GM19452 (cell line): Measurements from ENCODE around the gene MTRF1.

ENCODE experiments used
- ATAC-seq: cut with Tn5 transposase; IDR thresholded peaks from one replicate; pipeline ENCODE4 v1.9.1; 2021; ENCODE audit not compliant: unreplicated experiment

Gene MTRF1

DNA sequence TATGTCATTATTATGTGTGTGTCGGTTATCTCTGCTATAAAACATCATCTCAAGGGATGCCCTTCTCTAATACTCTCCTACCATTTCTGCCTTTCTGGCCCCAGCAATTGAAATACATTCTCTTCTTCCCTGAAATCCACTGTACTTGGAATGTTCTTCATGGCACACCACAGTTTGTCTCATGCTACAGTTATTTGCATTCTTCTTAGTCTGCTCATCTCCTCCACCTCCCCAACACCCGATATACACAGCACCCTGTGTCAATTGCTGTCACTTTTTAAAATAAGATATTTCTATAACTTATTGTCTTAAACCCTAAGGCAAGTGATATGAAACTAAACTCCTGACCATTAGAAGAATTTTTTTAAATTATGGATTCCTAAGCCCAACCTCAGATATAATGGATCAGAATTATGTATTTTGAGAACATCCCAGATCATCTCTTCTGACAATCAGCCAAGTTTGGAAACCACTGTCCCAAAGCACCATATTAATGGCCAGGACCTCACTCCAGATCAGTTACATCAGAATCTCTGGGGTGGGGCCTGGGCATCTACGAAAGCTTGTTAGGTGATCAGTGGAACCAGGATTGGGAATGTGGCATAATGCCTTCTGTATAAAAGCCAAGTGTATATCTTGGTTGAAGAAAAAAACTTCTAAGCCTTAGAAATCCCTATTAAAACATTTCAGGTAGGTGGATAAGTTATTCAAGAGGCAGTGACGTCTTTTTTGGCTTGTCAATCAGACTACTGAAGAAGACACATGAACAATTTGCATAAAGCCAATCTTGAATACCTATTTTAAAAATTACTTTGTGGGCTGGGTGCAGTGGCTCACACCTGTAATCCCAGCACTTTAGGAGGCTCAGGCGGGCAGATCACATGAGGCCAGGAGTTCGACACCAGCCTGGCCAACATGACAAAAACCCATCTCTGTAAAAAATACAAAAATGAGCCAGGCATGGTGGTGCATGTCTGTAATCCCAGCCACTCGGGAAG, 39.0 kb downstream of the MTRF1 start:
- ATAC-seq = no peak

DNA sequence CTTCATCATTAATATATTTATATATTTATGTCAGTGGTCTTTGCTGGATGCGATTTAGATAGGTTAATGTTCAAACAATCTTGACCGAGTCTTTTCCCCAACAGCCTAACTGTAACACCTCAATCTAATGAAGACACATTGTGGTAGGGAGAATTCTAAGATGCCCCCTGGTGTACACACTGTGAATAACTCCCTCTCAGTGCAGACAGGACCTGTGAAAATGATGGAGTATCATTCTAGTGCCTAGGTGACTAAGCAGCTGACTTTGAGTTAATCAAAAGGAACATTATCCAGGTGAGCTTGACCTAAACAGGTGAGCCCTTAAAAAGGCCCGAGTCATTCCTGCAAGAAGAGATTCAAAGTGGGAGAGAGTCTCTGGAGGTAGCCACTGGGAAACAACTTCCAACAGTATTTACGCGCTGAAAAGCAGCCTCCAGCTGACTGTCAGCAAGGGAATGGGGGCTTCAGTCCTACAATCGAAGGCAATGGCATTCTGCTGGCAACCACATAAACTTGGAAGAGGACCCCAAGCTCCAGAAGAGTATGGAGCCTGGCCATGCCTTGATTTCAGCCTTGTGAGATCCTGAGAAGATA, 41.0 kb downstream of the MTRF1 start:
- no peak for ATAC-seq

DNA sequence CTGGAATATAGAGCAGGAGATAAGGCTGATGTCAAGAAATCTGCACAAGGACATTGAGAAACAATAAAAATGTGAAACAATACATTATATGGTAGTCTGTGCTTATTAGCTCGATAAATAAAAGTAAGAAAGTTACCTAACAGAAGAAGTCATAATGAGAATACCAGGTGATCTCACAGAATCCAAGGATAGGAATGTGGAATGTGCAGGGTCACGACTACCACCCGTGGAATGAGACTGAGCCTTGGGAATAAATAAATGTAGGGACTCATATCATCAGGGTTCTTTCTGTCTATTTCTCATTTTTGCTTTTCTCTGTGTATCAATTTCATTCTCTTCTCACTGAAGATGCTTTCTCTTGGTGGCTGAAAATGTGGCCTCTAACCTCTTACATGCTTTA, 43.0 kb downstream of the MTRF1 start:
- no peak for ATAC-seq

DNA sequence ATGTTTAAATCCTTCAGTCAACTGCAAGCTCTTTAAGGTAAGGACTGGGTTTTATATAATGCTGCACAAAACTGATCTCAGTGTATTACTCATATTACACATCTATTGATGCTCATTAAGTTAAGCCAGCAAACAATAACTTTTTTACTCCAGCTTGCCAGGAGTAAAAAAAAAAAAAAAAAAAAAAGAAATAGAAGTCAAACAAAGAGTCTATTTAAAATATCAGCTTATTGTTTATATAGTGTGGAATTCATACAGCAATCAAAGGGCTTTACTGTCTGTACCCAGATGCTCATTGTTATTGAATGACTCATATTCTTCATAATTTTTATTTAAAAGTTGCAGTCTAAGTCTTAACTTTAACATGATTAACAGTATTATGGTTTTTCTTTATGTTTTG, 47.2 kb downstream of the MTRF1 start:
- no peak for ATAC-seq

DNA sequence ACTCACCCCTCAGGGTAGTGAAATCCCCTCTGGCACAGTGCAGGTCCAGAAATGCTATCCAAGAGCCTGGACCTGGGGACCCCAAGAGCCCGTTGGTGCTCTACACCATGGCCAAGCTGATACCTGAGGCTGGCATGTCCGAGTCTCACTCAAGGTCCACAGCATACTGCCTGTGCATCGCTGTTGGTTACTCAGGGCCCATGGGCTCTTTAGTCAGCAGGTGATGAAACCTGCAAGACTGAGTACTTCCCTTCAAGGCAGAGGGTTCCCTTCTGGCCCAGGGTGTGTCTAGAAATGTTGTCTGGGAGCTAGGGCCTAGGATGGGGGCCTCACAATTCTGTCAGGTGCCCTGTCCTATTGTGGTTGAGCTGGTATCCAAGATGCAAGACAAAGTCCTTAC, 49.5 kb downstream of the MTRF1 start:
- ATAC-seq = no peak

DNA sequence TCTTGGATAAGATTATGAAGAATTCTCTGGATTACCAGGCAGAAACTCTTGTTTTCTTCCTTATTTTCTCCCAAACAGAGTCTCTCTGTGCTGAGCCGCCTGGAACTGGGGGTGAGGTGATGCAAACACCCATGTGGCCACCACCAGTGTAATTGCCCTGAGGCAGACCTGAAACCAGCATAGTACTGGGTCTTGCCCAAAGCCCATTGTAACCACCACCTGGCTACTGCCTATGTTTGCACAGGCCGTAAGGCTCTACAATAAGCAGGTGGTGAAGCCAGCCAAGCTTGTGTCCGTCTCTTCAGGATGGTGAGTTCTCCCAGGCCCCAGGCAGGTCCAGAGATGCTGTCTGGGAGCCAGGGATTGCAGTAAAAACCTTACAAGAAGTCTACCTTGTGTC, 50.1 kb downstream of the MTRF1 start:
- no peak for ATAC-seq

DNA sequence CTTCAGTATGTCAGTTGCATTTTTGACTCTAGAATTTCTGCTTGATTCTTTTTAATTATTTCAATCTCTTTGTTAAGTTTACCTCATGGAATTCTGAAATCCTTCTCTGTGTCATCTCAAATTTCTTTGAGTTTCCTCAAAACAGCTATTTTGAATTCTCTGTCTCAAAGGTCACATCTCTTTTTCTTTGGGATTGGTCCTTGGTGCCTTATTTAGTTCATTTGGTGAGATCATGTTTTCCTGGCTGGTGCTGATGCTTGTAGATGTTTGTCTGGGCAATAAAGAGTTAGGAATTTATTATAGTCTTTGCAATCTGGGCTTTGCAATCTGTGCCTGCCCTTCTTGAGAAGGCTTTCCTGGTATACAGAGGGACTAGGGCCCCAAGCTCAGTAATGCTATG, 50.5 kb downstream of the MTRF1 start:
- no peak for ATAC-seq

DNA sequence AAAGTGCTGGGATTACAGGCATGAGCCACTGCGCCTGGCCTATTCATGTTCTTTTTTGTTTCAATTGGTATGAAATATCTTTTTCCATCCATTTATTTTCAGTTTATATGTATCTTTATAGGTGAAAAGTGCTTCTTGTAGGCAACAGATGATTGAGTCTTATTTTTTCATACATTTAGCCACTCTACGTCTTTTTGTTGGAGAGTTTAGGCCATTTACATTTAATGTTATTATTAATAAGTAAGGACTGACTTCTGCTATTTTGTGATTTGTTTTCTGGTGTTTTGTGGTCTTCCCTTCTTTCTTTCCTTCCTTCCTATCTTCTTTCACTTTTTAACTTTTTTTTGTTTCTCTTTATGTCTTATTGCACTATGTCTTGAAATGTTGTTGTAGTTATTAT, 52.3 kb downstream of the MTRF1 start:
- ATAC-seq = no peak

DNA sequence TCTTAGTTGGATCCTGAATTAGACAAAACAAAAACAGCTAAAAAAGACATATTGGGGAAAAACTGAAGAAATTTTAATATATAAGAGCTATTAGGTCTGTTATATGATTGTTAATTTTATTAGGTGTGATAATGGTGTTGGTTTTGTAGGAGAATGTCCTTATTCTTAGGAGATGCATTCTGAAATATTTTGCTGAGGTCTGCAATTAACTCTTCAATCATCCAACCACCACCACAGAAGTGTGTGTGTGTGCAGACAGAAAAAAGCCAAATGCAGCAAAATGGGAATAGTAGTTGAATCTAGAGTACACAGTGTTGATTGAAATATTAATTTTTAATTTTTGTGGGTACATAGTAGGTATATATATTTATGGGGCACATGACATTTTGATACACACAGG, 56.9 kb downstream of the MTRF1 start:
- no peak for ATAC-seq

DNA sequence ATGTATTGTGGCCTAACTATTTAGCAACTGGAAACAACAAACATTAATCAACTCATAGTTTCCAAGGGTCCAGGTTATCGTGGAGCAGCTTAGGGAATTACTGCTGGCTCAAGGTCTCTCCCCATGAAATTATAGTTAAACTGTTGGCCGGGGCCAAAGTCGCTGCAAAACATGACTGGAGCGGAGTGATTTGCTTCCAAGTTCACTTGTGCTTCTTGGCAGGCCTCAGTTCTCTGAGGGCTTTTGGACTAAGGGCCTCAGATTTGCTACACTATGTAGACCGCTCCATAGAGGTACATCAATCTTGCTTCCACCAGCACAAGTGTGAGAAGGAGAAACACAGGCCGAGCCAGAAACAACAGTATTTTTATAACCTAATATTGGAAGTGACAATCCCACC, 59.6 kb downstream of the MTRF1 start:
- ATAC-seq = no peak

DNA sequence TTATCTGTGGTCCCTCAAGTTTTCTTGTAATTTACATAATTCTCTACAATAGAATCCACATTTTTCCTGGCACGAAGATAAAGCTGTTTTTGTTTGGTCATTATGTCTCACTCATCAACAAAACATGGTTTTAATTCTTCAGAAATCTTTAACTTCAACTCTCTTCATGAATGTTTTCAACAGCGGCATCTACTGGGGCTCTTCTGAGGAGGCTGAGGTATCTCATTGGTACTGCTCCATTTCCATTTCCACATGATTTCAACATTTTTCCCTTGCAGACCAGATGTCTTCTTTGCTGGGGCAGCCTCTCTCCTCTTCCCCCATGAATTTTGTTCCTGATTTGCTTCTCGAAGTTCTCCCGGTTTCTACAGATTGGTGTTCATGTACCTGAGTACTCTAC, 63.2 kb downstream of the MTRF1 start:
- no peak for ATAC-seq

DNA sequence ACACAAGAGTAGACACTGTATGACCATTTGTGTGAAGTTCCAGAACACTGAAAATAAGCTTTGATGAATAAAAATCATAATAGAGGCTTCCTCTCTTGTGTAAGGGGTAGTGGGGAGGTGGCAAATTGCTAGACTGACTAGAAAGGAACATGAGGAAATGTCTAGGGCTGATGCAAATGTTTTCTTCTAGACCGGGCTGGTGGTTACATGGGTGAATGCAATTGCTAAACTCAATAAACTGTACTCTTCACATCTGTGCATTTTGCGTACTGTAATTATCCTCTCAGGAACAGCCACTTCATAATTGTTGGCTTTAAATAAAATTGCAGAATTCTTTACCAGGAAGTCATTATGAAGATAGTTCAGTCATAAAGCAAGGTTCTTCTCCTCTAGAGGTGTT, 63.9 kb downstream of the MTRF1 start:
- peak; percentile 80 for ATAC-seq

DNA sequence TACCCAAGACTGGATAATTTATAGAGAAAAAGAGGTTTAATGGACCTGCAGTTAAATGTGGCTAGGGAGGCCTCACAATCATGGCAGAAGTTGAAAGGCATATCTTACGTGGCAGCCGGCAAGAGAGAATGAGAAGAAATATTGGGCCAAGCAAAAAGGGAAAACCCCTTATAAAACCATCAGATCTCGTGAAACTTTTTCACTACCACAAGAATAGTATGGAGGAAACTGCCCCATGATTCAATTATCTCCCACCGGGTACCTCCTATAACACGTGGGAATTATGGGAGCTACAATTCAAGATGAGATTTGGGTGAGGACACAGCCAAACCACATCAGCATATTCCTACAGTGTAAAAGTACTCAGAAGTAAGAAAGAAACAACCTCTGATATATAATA, 64.3 kb downstream of the MTRF1 start:
- ATAC-seq = no peak

DNA sequence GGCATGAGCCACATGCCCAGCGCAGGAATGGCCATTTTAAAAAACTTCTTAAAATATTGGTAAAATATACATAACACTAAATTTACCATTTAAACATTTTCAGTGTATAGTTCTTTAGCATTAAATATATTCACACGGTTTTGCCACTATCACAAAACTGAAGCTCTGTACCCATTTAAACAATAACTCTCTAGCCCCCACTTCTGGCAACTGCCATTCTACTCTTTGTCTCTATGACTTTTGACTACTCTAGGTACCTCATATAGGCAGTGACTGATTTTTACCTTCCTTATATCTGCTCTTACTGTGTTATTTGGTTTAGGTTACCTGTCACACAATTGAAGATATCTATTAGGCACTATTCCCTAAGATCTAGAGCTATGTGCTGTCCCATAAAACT, 66.8 kb downstream of the MTRF1 start:
- no peak for ATAC-seq

DNA sequence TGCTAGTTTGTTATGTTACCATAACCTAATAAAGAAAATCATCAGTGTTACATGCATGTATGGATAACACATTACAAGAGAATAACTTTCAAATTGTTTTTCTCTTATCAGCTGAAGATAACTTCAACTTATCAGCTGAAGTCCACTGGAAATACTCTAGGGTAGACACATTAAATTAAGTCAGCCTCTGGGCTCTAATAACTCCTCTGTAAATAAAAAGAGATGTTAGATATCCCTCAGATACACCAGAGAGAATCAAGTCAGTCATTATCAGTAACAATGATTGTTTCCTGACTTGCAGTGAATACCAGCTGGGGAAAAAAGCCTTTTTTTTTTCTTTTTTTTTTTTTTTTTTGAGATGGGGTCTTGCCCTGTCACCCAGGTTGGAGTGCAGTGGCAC, 67.4 kb downstream of the MTRF1 start:
- no peak for ATAC-seq

DNA sequence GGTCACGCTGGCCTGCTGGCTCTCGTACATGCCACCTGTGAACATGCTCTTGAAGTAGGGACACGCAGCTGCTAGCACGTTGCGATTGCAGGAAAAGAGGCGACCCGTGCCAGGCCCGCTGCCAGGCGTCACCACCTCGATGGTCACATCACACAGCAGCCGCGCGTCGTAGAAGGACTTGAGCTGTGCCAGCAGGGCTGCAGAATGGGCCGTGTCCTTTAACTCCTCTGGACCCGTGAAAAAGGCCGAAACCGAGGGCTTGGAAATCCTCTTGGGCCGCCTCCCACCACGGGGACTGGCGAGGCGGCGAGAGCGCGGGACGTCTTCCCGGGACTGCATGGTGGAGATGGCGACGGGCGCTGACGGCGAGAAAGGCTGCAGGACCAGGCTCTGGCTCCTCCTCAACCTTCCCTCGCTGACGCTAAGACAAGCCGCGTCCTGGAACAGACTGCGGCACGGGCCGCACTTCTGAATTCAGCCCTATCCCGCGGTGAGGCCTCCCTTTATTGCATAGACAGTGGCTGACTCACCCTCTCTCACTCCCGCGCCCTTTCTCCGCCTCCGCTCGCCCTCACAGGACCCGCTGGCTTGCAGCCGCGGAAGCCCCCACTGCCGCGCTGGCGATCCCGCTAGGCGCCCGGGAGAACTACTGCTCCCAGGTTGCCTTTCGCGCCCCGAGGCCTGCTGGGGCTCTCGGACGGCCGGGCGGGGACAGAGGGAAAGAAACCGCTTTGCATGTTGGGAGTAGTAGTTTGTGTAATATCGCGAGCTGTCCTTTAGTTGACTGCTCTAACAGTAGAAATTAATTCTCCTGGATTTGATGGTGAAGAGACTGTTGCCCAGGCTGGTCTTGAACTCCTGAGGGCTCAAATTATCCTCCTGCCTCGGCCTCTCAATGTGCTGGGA, 69.2 kb downstream of the MTRF1 start, which contains the start of gene KBTBD7:
Gene KBTBD7 (minus strand): TSS at position 651 of the 906 bp plus-strand sequence. CDS start 312 bp downstream, at position 339.
- peak; percentile 97 for ATAC-seq

DNA sequence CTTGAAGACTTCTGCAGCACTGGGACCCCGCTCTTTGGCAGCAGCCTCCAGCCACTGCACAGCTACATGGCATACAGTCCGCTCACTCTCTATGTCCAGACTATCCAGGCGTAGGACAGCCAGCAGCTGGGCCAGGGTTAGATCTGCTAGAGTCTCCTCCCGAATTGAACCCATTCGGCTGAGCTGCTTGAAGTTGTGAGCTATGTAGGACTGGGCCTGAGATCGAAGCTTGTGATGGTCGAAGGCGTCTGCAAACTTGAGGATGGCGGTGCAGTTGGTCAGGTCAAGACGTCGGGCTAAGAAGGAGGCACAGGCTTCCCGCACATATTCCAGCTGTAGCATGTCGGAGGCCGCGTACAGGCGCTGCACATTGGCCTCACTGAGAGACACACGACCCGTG, 69.9 kb downstream of the MTRF1 start:
- ATAC-seq = no peak

DNA sequence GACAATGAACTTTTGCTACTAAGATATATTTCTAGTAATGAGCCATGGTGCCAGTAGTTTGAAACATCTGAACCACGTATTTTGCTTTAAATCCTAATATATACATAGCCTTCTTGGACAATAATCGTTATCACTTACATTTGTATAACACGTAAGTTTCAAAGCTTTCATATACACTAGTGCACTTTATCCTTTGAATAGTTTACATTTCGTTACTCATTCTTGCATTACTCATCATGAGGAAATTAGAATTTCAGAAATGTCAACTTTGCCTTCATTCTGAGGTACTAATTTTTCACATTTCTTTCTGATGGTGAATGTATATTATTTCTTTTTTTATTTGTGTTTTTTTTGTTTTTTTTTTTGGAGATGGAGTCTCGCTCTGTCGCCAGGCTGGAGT, 74.8 kb downstream of the MTRF1 start:
- ATAC-seq = no peak

DNA sequence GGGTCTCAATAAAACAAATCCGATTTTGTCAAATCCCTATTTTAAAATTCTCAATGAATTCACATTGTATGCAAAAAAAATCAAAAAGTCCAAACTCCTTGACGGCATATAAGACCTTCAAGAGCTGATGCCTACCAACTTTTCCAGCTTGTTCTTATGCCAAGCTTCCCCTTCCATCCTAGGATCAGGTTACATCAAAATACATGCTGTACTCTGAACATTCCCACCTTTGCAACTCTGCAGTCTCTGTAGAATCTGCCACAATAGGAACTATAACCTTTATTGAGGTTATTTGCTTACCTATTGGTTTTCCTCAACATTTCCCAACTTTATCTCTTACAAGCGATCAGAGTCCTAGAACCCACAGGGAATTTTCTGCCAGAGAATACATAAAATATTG, 76.9 kb downstream of the MTRF1 start:
- ATAC-seq = no peak

DNA sequence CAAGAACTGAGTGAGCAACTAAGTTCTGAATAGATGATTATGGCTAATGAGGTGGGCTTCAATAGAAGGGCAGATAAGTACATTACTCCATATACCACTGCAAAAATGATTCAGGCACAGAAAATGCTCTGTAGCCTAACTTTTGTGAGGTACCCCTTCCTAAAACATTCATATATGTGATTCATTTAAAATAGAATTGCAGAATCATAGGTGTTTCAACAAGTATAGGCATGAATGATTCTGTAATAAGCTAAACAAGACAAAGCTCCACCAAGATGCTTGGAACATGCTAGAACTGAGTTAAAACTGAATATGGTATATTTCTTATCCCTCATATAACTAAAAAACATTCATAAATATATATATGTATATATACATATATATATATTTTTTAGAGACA, 81.1 kb downstream of the MTRF1 start:
- no peak for ATAC-seq

DNA sequence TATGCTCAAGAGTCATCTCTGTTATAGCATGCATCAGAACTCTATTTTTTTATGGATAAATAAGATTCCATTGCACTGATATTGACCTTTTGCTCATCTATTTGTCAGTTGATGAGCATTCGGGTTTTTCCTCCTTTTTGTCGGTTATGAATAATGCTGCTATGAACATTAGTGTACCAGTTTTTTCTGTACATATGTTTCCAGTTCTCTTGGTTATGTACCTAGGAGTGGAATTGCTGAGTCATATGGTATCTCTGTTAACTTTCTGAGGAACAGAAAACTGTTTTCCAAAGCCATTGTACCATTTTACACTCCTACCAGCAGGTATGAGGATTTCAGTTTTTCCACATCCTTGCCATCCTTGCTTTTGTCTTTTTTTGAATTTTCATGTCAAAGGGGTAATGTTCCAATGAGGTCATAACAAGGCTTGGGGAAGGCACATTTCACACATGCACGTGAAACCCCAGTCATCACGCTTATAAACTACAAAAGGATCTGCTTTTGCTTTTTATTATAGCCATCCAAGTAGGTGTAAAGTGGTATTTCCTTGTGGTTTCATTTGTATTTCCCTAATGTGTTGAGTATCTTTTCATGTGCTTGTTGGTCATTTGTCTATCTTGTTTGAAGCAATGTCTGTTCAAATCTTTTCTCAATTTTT, 83.7 kb downstream of the MTRF1 start:
- ATAC-seq = no peak
